Esophagus (tissue), 2 donors: ENCODE results near the gene HUNK. TPM values are rescaled to one million over a fixed set of nuclear protein-coding genes. Genes with fewer than 3 reads are reported as not detected.
"Not testable (repeated sequence)": the region's sequence is repeated elsewhere in the genome, so short reads cannot be mapped to it uniquely, and the experiment has no call there.

Experiments
- H3K27ac ChIP-seq, 2 donors: one replicate each; pipeline ENCODE4 v1.5.1; 2013; ENCODE audit warnings: low read depth in 2 of 2, mild to moderate bottlenecking in 2 of 2, inconsistent platforms in 1 of 2, low read length in 1 of 2, moderate library complexity in 1 of 2
- H3K27me3 ChIP-seq, 2 donors: one replicate each; pipeline ENCODE4 v1.6.1; 2013; ENCODE audit warnings: low read length in 2 of 2, control low read depth in 1 of 2, mild to moderate bottlenecking in 1 of 2; ENCODE audit not compliant: insufficient read depth in 2 of 2, control insufficient read depth in 1 of 2
- H3K36me3 ChIP-seq, 2 donors: one replicate each; pipeline ENCODE4 v1.6.1; 2013; ENCODE audit warnings: low read length in 1 of 2; ENCODE audit not compliant: control insufficient read depth in 2 of 2, insufficient read depth in 2 of 2
- H3K4me1 ChIP-seq, 2 donors: one replicate each; pipeline ENCODE4 v1.6.1; 2013; ENCODE audit warnings: low read length in 1 of 2; ENCODE audit not compliant: control insufficient read depth in 2 of 2, insufficient read depth in 2 of 2
- H3K4me3 ChIP-seq, 2 donors: one replicate each; pipeline ENCODE4 v1.5.1; 2013; ENCODE audit warnings: low read length in 2 of 2, mild to moderate bottlenecking in 2 of 2, low read depth in 1 of 2, moderate library complexity in 1 of 2
- H3K9me3 ChIP-seq, 2 donors: one replicate each; pipeline ENCODE4 v1.6.1; 2013; ENCODE audit warnings: mild to moderate bottlenecking in 2 of 2, low read depth in 1 of 2, low read length in 1 of 2, moderate library complexity in 1 of 2; ENCODE audit not compliant: control insufficient read depth in 2 of 2, insufficient read depth in 1 of 2
- WGBS, 2 donors: extraction: QIAGEN DNeasy Blood & Tissue Kit; methylation state at CpG; one replicate each; pipeline ENCODE4 v1.1.7; 2013; 5-methylcytosine and 5-hydroxymethylcytosine counted together
- polyA plus RNA-seq, 2 donors: library from polyadenylated mRNA; stranded (reverse); fragments of 200-250 nt; gene quantifications; one replicate each; pipeline ENCODE4 v1.2.3, GENCODE V29; 2013
- donor health status: healthy with polysubstance abuse.
- donor health status: Bipolar disorder and iron deficiency.

HUNK gene
- polyA plus RNA-seq, 2 donors, result 0.10 to 0.20 TPM

DNA sequence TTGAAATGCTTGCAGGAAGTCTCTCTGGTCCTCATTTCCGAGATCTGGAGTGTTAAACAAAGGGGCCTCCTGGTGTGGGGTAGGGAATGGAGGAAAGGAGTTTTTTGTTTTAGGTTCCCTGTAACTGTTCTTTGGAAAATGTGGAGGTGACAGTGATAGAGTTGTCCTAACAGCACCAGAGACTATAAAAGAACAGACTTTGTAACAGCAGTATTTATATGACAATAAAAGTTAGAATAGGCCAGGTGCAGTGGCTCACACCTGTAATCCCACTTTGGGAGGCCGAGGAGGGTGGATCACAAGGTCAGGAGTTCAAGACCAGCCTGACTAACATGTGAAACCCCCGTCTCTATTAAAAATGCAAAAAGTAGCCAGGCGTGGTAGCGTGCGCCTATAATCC lies 68.9 kb downstream of the HUNK start:
- Histone ChIP-seq H3K27me3 (peaks cover 0 to 2% of the 10 kb centered on the region in 2 donors), H3K4me1 (peaks cover 0 to 2% of the 10 kb centered on the region in 2 donors), H3K9me3 (no peaks in the 10 kb centered on the region), H3K27ac (no peak overlapping the region), H3K36me3 (no peaks in the 10 kb centered on the region), H3K4me3 (no peak overlapping the region)
- WGBS, 2 donors, result 90 to 91% methylated on average over 6 of the region's 6 CpGs

DNA sequence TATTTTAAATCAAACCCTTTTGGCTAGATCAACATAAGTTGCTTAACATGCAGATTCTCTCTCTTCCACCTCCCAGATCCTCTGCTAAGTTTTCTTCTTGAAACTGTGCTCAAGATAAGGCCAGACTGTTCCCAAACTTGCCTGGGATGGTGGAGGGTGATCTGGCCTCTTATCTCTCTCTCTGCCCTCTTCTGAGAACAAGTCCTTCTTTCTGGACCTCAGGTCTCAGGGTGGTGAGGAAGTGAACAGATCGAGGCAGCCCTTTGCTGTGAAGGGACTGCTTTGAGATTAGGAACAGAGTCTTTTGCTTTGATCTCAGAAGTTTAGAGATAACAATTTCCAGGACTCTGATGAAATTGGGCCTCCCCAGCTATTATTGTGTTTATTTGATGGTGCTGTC lies 70.7 kb downstream of the HUNK start:
- H3K4me1 ChIP-seq, result peaks cover 0 to 2% of the 10 kb centered on the region in 2 donors

DNA sequence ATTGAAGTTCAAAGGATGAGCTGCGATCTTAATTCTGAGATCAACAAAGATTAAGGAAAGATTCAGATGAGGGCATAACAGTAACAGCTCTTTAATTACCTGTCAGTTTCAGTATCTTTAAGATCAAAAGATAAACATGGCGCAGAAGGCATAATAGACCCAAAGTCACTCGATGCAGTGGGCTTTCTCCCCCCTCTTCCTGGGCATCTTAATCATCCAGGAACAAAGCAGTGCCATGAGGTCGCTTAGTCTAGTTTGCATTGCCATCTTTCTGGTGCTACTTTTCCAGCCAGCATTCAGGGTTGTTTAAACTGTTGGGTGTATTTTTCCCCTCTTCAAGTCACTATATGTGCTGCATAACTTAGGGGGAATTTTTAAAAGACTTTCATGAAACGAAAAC lies 72.3 kb downstream of the HUNK start:
- H3K27ac ChIP-seq, result no peak overlapping the region
- H3K9me3 ChIP-seq, result no peaks in the 10 kb centered on the region
- H3K27me3 ChIP-seq, result peaks cover 0 to 2% of the 10 kb centered on the region in 2 donors
- H3K36me3 ChIP-seq, result no peaks in the 10 kb centered on the region
- 43 to 47% methylated on average over 5 of the region's 5 CpGs for WGBS, 2 donors
- H3K4me1 ChIP-seq, result peaks cover 0 to 2% of the 10 kb centered on the region in 2 donors
- H3K4me3 ChIP-seq, result no peak overlapping the region

More for the DNA sequence above, 70.7 kb downstream of the HUNK start:
- H3K27me3 ChIP-seq, result peaks cover 0 to 2% of the 10 kb centered on the region in 2 donors
- no peak overlapping the region for H3K4me3 ChIP-seq
- H3K36me3 ChIP-seq, result no peaks in the 10 kb centered on the region
- no peaks in the 10 kb centered on the region for H3K9me3 ChIP-seq
- H3K27ac ChIP-seq, result no peak overlapping the region
- WGBS, 2 donors, result 39 to 64% methylated on average over 1 of the region's 1 CpG

DNA sequence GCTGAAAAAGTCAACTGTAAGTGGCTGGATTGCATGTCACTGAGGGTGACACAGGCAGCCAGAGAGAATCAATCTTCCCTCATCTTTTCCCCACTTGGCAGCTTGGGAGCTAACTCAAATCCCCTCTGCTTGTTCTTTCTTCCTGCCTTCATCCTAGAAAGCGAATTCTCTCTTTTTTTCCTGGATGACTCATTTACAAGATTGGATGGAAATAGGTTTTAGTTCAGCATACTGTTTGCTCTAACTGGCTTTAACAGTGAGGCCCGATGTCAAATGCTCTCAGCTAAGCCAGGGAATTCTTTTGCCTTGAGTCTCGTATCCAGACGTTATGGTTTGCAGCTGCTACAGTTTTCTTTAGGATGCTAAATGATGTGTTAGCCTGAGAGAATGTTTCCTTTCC lies 72.7 kb downstream of the HUNK start:
- H3K9me3 ChIP-seq, result no peaks in the 10 kb centered on the region
- H3K27me3 ChIP-seq, result peaks cover 0 to 2% of the 10 kb centered on the region in 2 donors
- 35 to 50% methylated on average over 4 of the region's 4 CpGs for WGBS, 2 donors
- no peak overlapping the region for H3K4me3 ChIP-seq
- H3K4me1 ChIP-seq, result peaks cover 0 to 2% of the 10 kb centered on the region in 2 donors
- H3K27ac ChIP-seq, result no peak overlapping the region
- H3K36me3 ChIP-seq, result no peaks in the 10 kb centered on the region

DNA sequence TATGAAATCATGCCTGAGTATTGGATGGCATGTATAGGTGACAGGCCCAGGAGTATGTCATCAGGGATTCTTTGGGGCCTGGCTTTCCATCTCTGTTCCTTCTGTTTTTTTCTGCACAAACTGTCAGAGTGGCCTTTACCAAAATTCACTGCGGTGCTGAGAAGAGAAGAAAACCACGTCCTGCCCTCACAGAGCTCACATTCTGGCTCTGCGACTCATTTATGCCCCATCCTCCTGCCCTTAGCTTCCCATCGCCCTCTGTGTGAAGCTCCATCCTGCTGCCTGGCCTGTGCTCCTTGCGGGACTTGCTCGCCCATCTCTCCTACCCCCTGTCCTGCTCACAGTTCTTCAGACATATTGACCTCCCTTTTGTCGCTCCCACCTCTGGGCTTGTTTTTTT lies 73.4 kb downstream of the HUNK start:
- Histone ChIP-seq H3K36me3 (no peaks in the 10 kb centered on the region), H3K4me3 (no peak overlapping the region), H3K9me3 (no peaks in the 10 kb centered on the region), H3K27ac (no peak overlapping the region), H3K4me1 (peaks cover 0 to 2% of the 10 kb centered on the region in 2 donors), H3K27me3 (peaks cover 0 to 2% of the 10 kb centered on the region in 2 donors)
- 95 to 97% methylated on average over 7 of the region's 7 CpGs for WGBS, 2 donors

GRCh38 chr21:31946876-31947550 lies 74.2 kb downstream of the HUNK start:
- not testable (repeated sequence) for H3K4me3 ChIP-seq

GRCh38 chr21:31948676-31949075 lies 75.9 kb downstream of the HUNK start:
- peaks cover 0 to 2% of the 10 kb centered on the region in 2 donors for H3K4me1 ChIP-seq
- peaks cover 0 to 2% of the 10 kb centered on the region in 2 donors for H3K27me3 ChIP-seq
- no peaks in the 10 kb centered on the region for H3K36me3 ChIP-seq
- 82 to 85% methylated on average over 7 of the region's 7 CpGs for WGBS, 2 donors
- H3K4me3 ChIP-seq, result no peak overlapping the region
- H3K27ac ChIP-seq, result no peak overlapping the region
- H3K9me3 ChIP-seq, result no peaks in the 10 kb centered on the region

More at GRCh38 chr21:31946876-31947550, 74.2 kb downstream of the HUNK start:
- H3K4me1 ChIP-seq, H3K27me3 ChIP-seq, H3K27ac ChIP-seq, H3K9me3 ChIP-seq, H3K36me3 ChIP-seq: not testable (repeated sequence)
- 96 to 97% methylated on average over 32 of the region's 32 CpGs for WGBS, 2 donors

GRCh38 chr21:31952828-31953227 lies 80.0 kb downstream of the HUNK start:
- Histone ChIP-seq H3K27me3 (no peaks in the 10 kb centered on the region), H3K9me3 (no peaks in the 10 kb centered on the region), H3K4me3 (no peak overlapping the region), H3K36me3 (no peaks in the 10 kb centered on the region), H3K27ac (no peak overlapping the region), H3K4me1 (no peaks in the 10 kb centered on the region)
- WGBS, 2 donors, result 39 to 63% methylated on average over 3 of the region's 3 CpGs

DNA sequence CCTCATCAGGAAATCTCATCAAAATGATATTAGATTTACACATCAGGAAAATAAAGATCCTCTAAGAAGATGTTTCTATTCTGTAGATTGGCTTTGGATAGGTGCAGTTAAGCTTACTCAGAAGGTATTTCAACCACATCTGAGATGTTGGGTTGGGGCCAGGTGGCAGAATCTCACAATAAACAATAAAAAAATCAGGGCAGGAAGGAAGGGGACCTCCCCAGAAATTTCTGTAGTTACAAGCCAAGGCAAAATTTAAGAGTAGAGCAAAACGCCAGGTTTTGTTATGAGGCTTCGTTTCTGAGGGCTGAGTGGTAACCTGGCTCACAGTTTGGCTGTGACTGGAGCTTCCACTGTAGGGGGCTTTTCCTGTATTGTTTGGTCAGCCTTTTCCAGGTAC lies 84.8 kb downstream of the HUNK start:
- Histone ChIP-seq H3K4me1 (no peaks in the 10 kb centered on the region), H3K36me3 (no peaks in the 10 kb centered on the region), H3K9me3 (no peaks in the 10 kb centered on the region), H3K27ac (no peak overlapping the region), H3K4me3 (no peak overlapping the region), H3K27me3 (no peaks in the 10 kb centered on the region)
- WGBS, 2 donors, result 46 to 64% methylated on average over 2 of the region's 2 CpGs

DNA sequence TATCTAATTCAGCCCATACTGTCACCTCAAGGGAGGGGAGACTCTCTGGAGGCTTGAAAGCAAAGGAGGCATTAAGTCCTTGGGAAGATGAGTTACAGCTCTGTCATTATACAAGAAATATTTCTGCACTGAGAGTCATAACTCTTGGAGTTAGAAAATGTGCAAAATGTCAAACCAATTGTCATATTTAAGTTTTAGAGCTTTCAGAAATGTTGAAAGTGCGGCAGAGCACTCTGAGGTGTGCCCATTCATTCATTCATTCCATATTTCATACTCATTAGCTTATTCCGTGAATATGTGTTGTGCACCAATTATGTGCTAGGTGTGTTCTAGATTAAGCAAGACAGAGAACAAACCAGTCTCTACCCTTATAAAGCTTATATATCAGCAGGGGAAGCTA lies 87.1 kb downstream of the HUNK start:
- WGBS, 2 donors, result 52 to 94% methylated on average over 2 of the region's 2 CpGs
- H3K27ac ChIP-seq, result no peak overlapping the region

More for the DNA sequence above, 87.1 kb downstream of the HUNK start:
- H3K27me3 ChIP-seq, result no peaks in the 10 kb centered on the region
- no peaks in the 10 kb centered on the region for H3K4me1 ChIP-seq
- no peaks in the 10 kb centered on the region for H3K9me3 ChIP-seq
- H3K4me3 ChIP-seq, result no peak overlapping the region
- no peaks in the 10 kb centered on the region for H3K36me3 ChIP-seq
